ENCODE results near the gene CYP19A1. TPM values are rescaled to one million over a fixed set of nuclear protein-coding genes. Genes with fewer than 3 reads are reported as not detected.

Gene CYP19A1
- total RNA-seq, 1 donor from 2014 or later = not detected

DNA sequence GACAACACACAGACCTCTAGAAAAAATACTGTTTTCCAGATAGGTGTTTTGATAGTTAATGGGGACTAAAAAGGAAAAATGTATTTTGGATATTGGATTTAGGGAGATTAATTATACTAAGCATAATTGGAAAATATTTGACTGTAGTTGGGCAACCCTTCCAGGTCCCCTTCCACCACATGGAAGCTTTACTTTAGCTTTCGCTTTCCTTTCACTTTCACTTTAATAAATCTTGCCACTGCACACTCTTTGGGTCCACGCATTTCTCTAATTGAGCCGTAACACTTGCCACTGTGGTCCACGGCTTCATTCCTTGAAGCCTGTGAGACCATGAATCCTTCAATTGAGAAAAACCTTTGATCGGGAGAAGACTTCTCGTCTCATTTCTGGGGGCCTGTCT is 18.6 kb upstream of the CYP19A1 start:
- TF ChIP-seq, protein P1, sequence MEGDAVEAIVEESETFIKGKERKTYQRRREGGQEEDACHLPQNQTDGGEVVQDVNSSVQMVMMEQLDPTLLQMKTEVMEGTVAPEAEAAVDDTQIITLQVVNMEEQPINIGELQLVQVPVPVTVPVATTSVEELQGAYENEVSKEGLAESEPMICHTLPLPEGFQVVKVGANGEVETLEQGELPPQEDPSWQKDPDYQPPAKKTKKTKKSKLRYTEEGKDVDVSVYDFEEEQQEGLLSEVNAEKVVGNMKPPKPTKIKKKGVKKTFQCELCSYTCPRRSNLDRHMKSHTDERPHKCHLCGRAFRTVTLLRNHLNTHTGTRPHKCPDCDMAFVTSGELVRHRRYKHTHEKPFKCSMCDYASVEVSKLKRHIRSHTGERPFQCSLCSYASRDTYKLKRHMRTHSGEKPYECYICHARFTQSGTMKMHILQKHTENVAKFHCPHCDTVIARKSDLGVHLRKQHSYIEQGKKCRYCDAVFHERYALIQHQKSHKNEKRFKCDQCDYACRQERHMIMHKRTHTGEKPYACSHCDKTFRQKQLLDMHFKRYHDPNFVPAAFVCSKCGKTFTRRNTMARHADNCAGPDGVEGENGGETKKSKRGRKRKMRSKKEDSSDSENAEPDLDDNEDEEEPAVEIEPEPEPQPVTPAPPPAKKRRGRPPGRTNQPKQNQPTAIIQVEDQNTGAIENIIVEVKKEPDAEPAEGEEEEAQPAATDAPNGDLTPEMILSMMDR (IDR thresholded peaks at IDR 0.05; ENCODE audit: insufficient read depth, low read length, poor library complexity, severe bottlenecking) = no peak
- Histone ChIP-seq H3K27me3 (ENCODE audit: control insufficient read depth, insufficient read depth, low read length) (no peaks in the 10 kb centered on the region), H3K36me3 (ENCODE audit: control insufficient read depth, insufficient read depth, low read length) (no peaks in the 10 kb centered on the region), H3K4me3 (ENCODE audit: low read depth, low read length) (no peak overlapping the region)
- DNase-seq (ENCODE audit: low read depth) = no peak

GRCh38 chr15:51356147-51356546 is 17.8 kb upstream of the CYP19A1 start:
- no peaks in the 10 kb centered on the region for H3K27me3 ChIP-seq (ENCODE audit: control insufficient read depth, insufficient read depth, low read length)
- no peak for DNase-seq (ENCODE audit: low read depth)
- H3K36me3 ChIP-seq (ENCODE audit: control insufficient read depth, insufficient read depth, low read length) = no peaks in the 10 kb centered on the region
- TF ChIP-seq, protein P1 (IDR thresholded peaks at IDR 0.05; ENCODE audit: insufficient read depth, low read length, poor library complexity, severe bottlenecking) = no peak
- H3K4me3 ChIP-seq (ENCODE audit: low read depth, low read length) = no peak overlapping the region

GRCh38 chr15:51355096-51355495 is 16.7 kb upstream of the CYP19A1 start:
- H3K36me3 ChIP-seq (ENCODE audit: control insufficient read depth, insufficient read depth, low read length) = no peaks in the 10 kb centered on the region
- H3K27me3 ChIP-seq (ENCODE audit: control insufficient read depth, insufficient read depth, low read length) = no peaks in the 10 kb centered on the region
- TF ChIP-seq, protein P1 (IDR thresholded peaks at IDR 0.05; ENCODE audit: insufficient read depth, low read length, poor library complexity, severe bottlenecking) = no peak
- H3K4me3 ChIP-seq (ENCODE audit: low read depth, low read length) = no peak overlapping the region
- no peak for DNase-seq (ENCODE audit: low read depth)

- H3K4me3 ChIP-seq (ENCODE audit: low read depth, low read length) = no peak overlapping the region
- H3K36me3 ChIP-seq (ENCODE audit: control insufficient read depth, insufficient read depth, low read length) = no peaks in the 10 kb centered on the region
- no peak for DNase-seq (ENCODE audit: low read depth)
- no peaks in the 10 kb centered on the region for H3K27me3 ChIP-seq (ENCODE audit: control insufficient read depth, insufficient read depth, low read length)
- TF ChIP-seq, protein P1 (IDR thresholded peaks at IDR 0.05; ENCODE audit: insufficient read depth, low read length, poor library complexity, severe bottlenecking) = no peak
Measured at GRCh38 chr15:51353976-51354375, 15.6 kb upstream of the CYP19A1 start.

GRCh38 chr15:51350723-51351122 is 12.3 kb upstream of the CYP19A1 start:
- Histone ChIP-seq H3K4me3 (ENCODE audit: low read depth, low read length) (no peak overlapping the region), H3K36me3 (ENCODE audit: control insufficient read depth, insufficient read depth, low read length) (no peaks in the 10 kb centered on the region), H3K27me3 (ENCODE audit: control insufficient read depth, insufficient read depth, low read length) (no peaks in the 10 kb centered on the region)
- DNase-seq (ENCODE audit: low read depth) = no peak
- TF ChIP-seq, protein P1 (IDR thresholded peaks at IDR 0.05; ENCODE audit: insufficient read depth, low read length, poor library complexity, severe bottlenecking) = no peak

- Histone ChIP-seq H3K27me3 (ENCODE audit: control insufficient read depth, insufficient read depth, low read length) (no peaks in the 10 kb centered on the region), H3K36me3 (ENCODE audit: control insufficient read depth, insufficient read depth, low read length) (no peaks in the 10 kb centered on the region)
Measured at GRCh38 chr15:51349156-51349844, 10.9 kb upstream of the CYP19A1 start.

More at GRCh38 chr15:51349156-51349844, 10.9 kb upstream of the CYP19A1 start:
- TF ChIP-seq, protein P1 (IDR thresholded peaks at IDR 0.05; ENCODE audit: insufficient read depth, low read length, poor library complexity, severe bottlenecking) = no peak
- DNase-seq (ENCODE audit: low read depth) = no peak
- no peak overlapping the region for H3K4me3 ChIP-seq (ENCODE audit: low read depth, low read length)
